ENCODE data around the gene GRK5. TPM values are rescaled to one million over a fixed set of nuclear protein-coding genes. Genes with fewer than 3 reads are reported as not detected.

The GRK5 gene
- total and polyA plus RNA-seq, 2 experiments from 2014 or later = 5.2 to 13.7 TPM

- WGBS, 2 experiments (ENCODE audit: low coverage in 1 of 2, low lambda C conversion rate in 2 of 2, missing lambda C conversion rate in 2 of 2) = 26 to 33% methylated on average over 4 of the region's 4 CpGs
- peaks cover 63% of the 10 kb centered on the region for H3K79me2 ChIP-seq (ENCODE audit: insufficient read depth)
- H4K20me1 ChIP-seq (ENCODE audit: insufficient read depth) = no peaks in the 10 kb centered on the region
- TF ChIP-seq EZH2 (IDR thresholded peaks at IDR 0.05; ENCODE audit: insufficient read depth, poor library complexity, severe bottlenecking) (no peak), EZH2phosphoT487 (IDR thresholded peaks at IDR 0.05; ENCODE audit: insufficient read depth, low read depth) (no peak)
- H2AFZ ChIP-seq = no peak overlapping the region
- no peak overlapping the region for H3K4me3 ChIP-seq
- peak overlapping the region; percentile 14 for H3K4me2 ChIP-seq (ENCODE audit: unreplicated experiment)
- H3K27me3 ChIP-seq (replicated peaks; ENCODE audit: insufficient read depth) = no peaks in the 10 kb centered on the region
- H3K36me3 ChIP-seq (ENCODE audit: low read depth) = no peaks in the 10 kb centered on the region
- in situ Hi-C loops (cut with MboI) = no loop called here
- H3K4me1 ChIP-seq (ENCODE audit: insufficient read depth) = peaks cover 38% of the 10 kb centered on the region
- DNase-seq = peak; percentile 89
- H3K27ac ChIP-seq = peak overlapping the region; percentile 99
- peak overlapping the region; percentile 70 for H3K9ac ChIP-seq
- H3F3A ChIP-seq (ENCODE audit: insufficient read depth) = peaks cover 30% of the 10 kb centered on the region
- no peaks in the 10 kb centered on the region for H3K9me2 ChIP-seq (ENCODE audit: insufficient read depth)
- no peaks in the 10 kb centered on the region for H3K9me3 ChIP-seq (ENCODE audit: low read depth)
Observed at GRCh38 chr10:119316729-119317097, 109.3 kb downstream of the GRK5 start.

GRCh38 chr10:119318411-119319160, 111.2 kb downstream of the GRK5 start:
- H3K9me3 ChIP-seq (ENCODE audit: low read depth) = no peaks in the 10 kb centered on the region
- H3K4me3 ChIP-seq = no peak overlapping the region
- peaks cover 38% of the 10 kb centered on the region for H3K4me1 ChIP-seq (ENCODE audit: insufficient read depth)
- DNase-seq = no peak
- no peaks in the 10 kb centered on the region for H4K20me1 ChIP-seq (ENCODE audit: insufficient read depth)
- peaks cover 57% of the 10 kb centered on the region for H3K79me2 ChIP-seq (ENCODE audit: insufficient read depth)
- H3K4me2 ChIP-seq (ENCODE audit: unreplicated experiment) = no peak overlapping the region
- H3K9me2 ChIP-seq (ENCODE audit: insufficient read depth) = no peaks in the 10 kb centered on the region
- no peak overlapping the region for H2AFZ ChIP-seq
- WGBS, 2 experiments (ENCODE audit: low coverage in 1 of 2, low lambda C conversion rate in 2 of 2, missing lambda C conversion rate in 2 of 2) = 75 to 76% methylated on average over 11 of the region's 11 CpGs
- no peak overlapping the region for H3K27ac ChIP-seq
- H3K9ac ChIP-seq = no peak overlapping the region; the same call in 1 of the 2 replicates
- in situ Hi-C loops (cut with MboI) = no loop called here
- no peaks in the 10 kb centered on the region for H3K36me3 ChIP-seq (ENCODE audit: low read depth)
- TF ChIP-seq EZH2 (IDR thresholded peaks at IDR 0.05; ENCODE audit: insufficient read depth, poor library complexity, severe bottlenecking) (no peak), EZH2phosphoT487 (IDR thresholded peaks at IDR 0.05; ENCODE audit: insufficient read depth, low read depth) (no peak)
- no peaks in the 10 kb centered on the region for H3K27me3 ChIP-seq (replicated peaks; ENCODE audit: insufficient read depth)
- H3F3A ChIP-seq (ENCODE audit: insufficient read depth) = peaks cover 30% of the 10 kb centered on the region

- H4K20me1 ChIP-seq (ENCODE audit: insufficient read depth) = no peaks in the 10 kb centered on the region
- peaks cover 52% of the 10 kb centered on the region for H3K79me2 ChIP-seq (ENCODE audit: insufficient read depth)
- H3F3A ChIP-seq (ENCODE audit: insufficient read depth) = peaks cover 30% of the 10 kb centered on the region
- no peak overlapping the region for H3K9ac ChIP-seq
- no peak for DNase-seq
- no peak overlapping the region for H3K27ac ChIP-seq
- H3K36me3 ChIP-seq (ENCODE audit: low read depth) = no peaks in the 10 kb centered on the region
- H3K4me1 ChIP-seq (ENCODE audit: insufficient read depth) = peaks cover 38% of the 10 kb centered on the region
- in situ Hi-C loops (cut with MboI) = no loop called here
- TF ChIP-seq EZH2phosphoT487 (IDR thresholded peaks at IDR 0.05; ENCODE audit: insufficient read depth, low read depth) (no peak), EZH2 (IDR thresholded peaks at IDR 0.05; ENCODE audit: insufficient read depth, poor library complexity, severe bottlenecking) (no peak)
- no peaks in the 10 kb centered on the region for H3K27me3 ChIP-seq (replicated peaks; ENCODE audit: insufficient read depth)
- H3K9me2 ChIP-seq (ENCODE audit: insufficient read depth) = no peaks in the 10 kb centered on the region
- no peak overlapping the region for H2AFZ ChIP-seq
- H3K9me3 ChIP-seq (ENCODE audit: low read depth) = no peaks in the 10 kb centered on the region
- no peak overlapping the region for H3K4me3 ChIP-seq
- H3K4me2 ChIP-seq (ENCODE audit: unreplicated experiment) = no peak overlapping the region
- 89 to 93% methylated on average over 13 to 16 of the region's 16 CpGs for whole genome bisulfite sequencing, 2 experiments (ENCODE audit: low coverage in 1 of 2, low lambda C conversion rate in 2 of 2, missing lambda C conversion rate in 2 of 2)
Observed at GRCh38 chr10:119319161-119319919, 112.0 kb downstream of the GRK5 start.

- Histone ChIP-seq H3K4me3 (no peak overlapping the region), H3K4me1 (ENCODE audit: insufficient read depth) (peaks cover 34% of the 10 kb centered on the region), H2AFZ (no peak overlapping the region), H3K9me3 (ENCODE audit: low read depth) (no peaks in the 10 kb centered on the region), H3F3A (ENCODE audit: insufficient read depth) (peaks cover 30% of the 10 kb centered on the region), H3K9ac (no peak overlapping the region), H3K36me3 (ENCODE audit: low read depth) (no peaks in the 10 kb centered on the region), H3K79me2 (ENCODE audit: insufficient read depth) (peaks cover 54% of the 10 kb centered on the region), H3K9me2 (ENCODE audit: insufficient read depth) (no peaks in the 10 kb centered on the region), H3K27me3 (replicated peaks; ENCODE audit: insufficient read depth) (no peaks in the 10 kb centered on the region), H3K27ac (no peak overlapping the region), H4K20me1 (ENCODE audit: insufficient read depth) (no peaks in the 10 kb centered on the region), H3K4me2 (ENCODE audit: unreplicated experiment) (no peak overlapping the region)
- no peak for TF ChIP-seq EZH2phosphoT487 (IDR thresholded peaks at IDR 0.05; ENCODE audit: insufficient read depth, low read depth)
- no peak for TF ChIP-seq EZH2 (IDR thresholded peaks at IDR 0.05; ENCODE audit: insufficient read depth, poor library complexity, severe bottlenecking)
- in situ Hi-C loops (cut with MboI) = no loop called here
- 79 to 94% methylated on average over 3 of the region's 3 CpGs for WGBS, 2 experiments (ENCODE audit: low coverage in 1 of 2, low lambda C conversion rate in 2 of 2, missing lambda C conversion rate in 2 of 2)
- no peak for DNase-seq
Observed at GRCh38 chr10:119319920-119320258, 112.5 kb downstream of the GRK5 start.
